HG03095 (cell line): Measurements from ENCODE around the gene C16orf86.

ENCODE experiments used
- ATAC-seq: cut with Tn5 transposase; IDR thresholded peaks from one replicate; pipeline ENCODE4 v1.9.1; 2021; ENCODE audit warnings: moderate library complexity; ENCODE audit not compliant: unreplicated experiment

The C16orf86 gene

DNA sequence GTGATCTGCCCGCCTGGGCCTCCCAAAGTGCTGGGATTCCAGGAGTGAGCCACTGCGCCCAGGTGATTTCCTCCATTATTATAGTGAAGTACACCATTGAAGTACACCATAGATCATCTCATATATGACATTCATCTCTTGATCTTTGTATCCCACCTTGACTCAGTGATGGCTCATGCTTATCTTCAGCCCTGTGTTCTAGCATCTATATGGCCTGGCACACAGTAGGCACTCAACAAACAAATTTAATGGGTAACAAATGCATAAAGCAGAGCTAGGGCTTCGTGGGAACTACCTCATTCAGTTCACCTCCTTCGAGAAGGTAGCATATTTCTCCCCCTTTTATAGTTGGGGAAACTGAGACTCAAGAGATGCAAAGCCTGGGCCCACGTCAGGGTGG, 1.0 kb upstream of the C16orf86 start:
- no peak for ATAC-seq

DNA sequence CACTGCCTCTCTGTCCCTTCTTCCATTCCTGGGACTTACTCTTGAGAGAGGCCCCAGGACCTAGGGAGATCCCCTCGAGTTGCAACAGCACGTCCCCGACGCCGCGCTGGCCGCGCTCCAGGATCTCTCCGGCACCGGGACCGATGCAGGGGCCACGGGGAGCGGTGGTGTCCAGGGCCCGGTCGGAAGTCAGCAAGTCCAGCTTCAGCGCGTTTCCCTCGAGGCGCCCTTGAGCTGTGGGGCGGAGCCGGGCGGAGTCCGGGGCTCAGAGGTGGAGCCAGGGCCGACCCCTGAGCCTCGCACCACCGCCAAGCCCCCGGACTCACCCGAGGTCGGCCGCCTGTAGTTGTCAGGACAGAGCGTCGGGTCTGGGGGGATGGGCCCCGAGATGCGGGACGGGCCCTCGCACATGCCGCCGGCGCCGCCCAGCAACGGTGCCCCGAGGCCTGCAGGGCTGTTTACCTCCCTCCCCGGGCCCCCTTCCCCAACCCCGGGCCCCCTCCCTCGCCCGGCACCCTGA, 522 bp upstream of the C16orf86 start:
- no peak for ATAC-seq

DNA sequence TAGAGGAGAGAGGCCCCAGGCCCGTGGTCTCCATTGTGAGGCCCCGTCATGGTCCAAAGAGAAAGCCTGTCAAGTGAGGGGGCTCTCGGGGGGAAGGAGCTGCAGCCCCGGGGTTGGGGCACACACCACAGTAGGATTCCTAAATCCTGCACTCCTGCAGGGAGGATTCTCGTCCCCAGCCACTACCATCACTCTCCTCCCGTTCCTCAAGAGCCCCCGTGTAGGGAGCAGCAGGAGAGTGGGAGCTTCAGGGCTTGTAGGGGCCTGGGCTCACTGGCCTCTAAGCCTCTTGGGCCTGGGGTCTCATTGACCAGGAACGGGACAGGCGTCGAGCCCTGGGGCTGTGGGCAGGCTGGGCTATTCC, 821 bp downstream of the C16orf86 start:
- no peak for ATAC-seq

DNA sequence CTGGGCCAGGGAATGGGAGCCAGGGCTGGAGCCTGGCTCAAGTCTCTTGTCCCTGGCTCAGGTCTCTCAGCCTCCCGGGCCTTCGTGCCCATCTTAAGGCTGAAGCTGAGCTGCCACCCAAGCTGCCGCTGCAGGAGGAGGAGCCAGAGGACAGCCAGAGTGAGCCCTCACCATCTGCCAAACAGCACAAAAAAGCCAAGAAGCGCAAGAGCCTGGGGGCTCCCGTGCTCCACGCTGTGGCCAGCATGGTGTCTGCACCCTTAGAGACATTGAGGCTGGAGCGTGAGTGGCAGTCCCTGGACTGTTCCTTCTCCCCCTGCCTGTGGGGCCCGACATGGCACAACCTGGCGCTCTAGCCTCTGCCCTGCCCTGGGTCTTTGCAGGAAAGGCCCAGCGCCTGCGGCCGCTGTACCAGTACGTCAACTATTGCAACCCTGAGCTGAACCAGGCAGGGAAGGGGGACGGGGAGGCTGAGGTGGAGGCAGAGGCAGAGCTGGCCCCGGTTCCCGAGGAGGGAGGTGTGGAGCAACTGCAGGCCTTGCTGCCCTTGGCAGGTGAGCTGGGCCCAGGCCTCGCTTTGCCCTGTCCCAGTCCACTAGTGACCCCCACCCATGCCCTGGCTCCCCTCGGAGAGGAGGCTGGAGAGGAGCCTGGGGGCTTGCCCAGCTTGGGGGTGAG, 1.3 kb downstream of the C16orf86 start:
- peak; percentile 64 for ATAC-seq

DNA sequence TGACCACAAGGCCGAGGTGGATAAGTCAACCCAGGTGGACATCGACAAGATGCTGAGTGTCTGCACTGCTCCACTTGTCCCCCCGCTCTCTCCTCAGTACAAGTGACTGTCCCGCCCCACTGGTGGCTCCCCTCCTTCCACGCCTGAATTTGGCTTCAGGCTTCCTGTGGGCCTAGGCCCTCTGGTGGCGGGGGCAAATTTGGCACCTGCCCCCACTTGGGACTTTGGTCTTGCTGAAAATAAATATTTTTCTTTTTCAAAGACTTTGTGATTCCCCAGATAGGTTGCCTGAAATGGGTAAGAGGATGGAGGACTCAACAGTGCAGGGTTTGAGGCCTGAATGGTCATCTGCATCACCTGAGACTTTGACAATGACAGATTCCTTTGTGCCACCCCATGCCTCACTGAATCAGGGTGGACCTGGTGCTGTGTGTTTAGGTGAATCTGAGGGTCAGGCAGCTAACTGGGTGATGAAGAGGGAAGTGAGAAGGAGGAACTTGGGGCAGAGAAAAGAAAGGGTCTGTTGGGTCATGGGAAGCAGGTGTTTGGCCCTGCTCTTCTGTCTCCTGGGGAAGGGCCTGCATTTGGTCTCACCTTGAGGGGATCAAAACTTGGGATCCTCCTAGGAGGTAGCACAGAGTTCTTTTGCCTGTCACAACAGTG, 2.0 kb downstream of the C16orf86 start:
- ATAC-seq: no peak

DNA sequence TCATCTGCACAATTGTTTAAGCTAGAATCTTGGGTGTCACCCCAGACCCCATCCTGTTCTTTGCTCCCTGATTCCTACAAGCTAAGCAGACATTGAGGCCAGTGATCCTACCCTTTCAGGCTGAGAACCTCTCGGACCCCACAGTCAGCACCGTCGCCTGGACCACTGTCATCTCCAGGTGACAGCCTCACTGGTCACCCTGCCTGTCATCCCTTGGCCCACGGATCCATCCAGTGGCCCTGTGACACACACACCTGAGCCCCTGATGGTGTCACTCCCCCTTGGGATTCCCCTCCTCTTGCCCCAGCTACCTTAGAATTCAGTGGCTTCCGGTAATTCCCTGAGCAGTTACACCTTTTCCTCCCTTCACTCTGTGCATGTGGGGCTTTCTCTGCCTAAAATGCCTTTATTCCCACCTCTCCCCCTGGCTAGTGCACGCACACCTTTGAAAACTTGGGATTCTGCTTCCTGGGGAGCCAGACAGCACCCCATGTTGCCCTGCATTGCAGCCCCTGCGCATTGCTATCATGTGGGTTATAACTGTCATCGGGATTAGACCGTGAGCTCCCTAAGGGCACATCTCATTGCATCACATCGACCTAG, 3.0 kb downstream of the C16orf86 start:
- no peak for ATAC-seq

DNA sequence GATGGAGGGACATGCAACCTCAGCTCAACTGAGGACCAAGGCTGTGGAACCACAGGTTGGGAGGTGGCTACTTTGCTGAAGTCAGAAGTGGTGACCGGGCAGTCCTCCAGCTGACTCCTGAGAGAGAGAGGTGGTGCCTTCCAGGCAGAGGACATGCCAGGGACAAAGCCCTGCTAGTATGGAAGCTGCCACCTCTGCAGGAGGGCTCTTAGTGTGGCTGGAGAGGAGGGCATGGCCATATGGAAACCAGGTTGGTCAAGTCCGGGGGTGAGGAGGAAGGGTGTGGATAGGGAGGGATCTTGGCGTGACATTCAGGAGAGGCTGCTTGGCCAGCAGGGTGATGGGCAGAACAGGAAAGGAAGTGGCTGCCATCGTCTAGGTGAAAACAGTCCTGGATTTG, 5.7 kb downstream of the C16orf86 start:
- ATAC-seq: no peak

DNA sequence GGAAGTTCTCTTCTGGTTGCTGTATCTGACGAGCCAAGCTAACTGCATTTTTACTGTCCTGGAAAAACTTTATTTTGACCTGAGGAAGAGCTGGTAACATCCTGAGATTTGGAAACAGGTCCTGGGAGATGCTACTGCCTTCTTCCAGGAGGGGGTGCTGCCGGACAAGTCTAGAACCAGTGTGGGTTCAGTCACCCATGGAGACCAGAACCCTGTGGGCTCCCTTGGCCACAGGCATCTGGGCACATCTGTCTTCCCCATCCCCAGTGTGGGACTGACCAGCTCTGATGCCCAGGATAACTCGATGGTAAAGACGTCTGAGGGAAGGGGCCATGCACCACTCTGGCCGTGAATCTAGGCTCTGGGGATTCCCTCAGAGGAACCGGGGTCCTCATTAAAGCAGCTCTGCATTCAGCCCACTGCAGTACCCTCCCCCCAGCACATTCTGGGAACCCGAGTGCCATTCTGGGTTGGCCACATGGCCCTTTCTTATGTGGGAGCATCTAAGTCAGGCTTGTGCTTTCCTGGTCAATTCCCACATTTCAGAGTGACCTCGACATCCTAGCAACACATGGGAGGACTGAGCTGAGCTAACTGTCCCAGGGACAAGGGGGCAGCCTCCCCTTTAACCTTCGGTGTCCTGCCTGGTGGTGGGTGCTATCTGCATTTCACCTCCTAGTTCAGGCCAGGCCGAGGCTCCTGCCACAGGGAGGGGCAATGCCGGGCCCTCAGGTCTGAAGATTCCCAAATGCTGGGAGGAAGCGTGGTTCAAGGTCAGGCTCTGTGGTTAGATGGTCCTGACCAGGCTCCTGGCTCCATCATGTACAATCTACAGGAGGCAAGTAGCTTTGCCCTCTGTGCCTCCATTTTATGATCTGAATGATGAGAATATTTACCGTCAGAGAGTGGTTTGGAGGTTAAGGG, 6.4 kb downstream of the C16orf86 start:
- no peak for ATAC-seq

DNA sequence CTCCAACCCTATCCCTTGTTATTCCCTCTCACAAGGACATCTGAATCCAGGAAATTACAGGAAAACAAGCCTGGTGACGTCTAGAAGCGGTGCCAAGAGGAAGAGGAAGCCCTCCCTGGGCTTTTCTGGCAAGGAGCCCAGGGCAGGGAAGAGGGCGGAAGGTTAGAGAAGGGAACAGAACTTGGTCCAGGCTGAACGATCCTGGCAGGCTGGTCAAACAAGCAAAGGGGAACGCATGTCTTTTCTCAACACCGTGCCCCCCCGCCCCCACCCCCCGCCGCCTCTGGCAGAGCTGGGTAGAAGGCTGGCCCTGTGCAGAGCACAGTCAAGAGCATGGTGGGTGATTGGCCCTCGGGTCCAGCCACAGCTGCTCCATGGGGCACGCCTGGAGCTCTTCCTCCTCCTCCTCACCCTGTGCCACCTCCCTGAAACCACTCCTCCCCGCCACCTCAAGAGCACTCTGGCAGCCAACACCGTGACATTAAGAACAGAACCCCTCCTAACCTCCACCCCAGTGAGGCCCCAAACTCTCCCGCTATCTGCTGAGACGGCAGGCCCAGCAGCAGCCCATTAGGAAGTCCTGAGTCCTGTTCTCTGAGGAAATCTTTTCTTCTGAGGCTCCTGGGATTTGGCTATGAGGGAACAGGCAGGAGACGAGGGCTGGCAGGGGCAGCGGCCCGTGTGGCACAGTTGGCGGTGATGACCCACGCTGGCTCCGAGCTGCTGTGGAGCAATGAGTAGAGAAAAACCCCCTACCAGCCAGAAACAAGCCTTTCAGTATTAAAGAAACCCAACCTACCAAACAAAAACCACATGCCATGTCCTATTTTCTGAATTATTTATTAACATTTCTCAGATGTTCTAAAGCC, 7.3 kb downstream of the C16orf86 start:
- ATAC-seq: no peak

DNA sequence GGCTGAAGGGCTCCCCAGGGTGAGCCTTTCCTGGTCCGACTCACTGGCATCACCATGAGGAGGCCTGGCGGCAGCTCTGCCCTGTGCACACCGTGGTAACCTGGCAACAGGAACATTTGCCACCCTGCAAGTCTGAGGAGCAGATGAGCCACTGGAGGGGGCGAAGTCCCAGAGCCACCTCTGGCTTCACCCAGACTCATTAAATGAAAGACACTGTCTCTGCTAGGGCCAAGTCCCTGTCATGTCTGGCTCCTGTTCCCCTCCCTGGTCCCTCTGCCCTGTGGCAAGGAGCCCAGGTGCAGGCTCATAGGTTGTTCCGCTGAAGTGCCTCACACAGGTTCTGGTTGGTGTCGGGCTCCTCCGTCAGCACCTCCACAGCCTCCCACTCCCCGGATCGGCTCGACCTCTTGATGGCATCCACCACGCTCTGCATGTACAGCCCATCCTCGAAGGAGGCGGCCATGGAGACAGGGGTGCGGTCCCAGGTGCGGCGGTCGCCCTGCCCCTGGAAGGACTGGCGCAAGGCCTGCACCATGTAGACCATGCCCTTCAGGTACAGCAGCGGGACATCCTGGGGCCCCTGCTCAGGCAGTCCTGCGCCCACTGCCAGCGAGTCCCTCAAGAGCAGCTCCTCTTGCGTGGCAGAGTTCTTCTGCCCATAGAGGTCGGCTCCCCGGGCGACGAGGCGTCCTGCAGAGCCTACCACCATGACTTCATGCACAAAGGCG, 8.4 kb downstream of the C16orf86 start:
- no peak for ATAC-seq

DNA sequence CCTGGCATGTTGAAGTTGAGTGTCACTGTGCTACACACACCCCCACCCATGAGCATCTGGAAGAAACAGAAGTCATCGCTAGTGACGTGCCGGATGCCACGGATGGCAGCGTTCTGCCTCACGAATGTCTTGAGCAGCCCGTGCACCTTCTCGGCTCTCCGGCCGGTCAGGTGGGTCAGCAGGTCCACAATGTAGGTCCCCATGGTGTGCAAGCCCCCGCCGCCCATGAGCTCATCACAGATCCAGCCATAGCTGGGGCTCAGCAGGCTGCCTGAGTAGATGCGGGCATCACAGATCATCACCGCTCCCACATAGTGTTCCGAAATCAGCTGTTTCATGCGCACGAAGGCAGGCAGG, 8.9 kb downstream of the C16orf86 start:
- no peak for ATAC-seq

DNA sequence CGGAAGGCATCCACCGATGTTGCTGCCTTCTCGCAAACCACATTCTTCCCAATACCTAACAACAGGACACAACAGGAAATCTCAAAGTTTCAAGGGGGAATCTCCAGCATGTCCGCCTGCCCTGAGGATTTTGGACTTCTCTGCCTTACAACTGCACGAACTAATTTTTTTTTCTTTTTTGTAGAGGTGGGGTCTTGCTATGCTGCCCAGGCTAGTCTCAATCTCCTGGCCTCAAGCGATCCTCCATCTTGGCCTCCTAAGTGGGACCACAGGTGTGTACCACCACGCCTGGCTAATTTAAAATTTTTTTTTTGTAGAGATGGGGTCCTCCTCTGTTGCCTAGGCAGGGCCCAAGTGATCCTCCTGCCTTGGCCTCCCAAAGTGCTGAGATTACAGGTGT, 9.4 kb downstream of the C16orf86 start:
- no peak for ATAC-seq

DNA sequence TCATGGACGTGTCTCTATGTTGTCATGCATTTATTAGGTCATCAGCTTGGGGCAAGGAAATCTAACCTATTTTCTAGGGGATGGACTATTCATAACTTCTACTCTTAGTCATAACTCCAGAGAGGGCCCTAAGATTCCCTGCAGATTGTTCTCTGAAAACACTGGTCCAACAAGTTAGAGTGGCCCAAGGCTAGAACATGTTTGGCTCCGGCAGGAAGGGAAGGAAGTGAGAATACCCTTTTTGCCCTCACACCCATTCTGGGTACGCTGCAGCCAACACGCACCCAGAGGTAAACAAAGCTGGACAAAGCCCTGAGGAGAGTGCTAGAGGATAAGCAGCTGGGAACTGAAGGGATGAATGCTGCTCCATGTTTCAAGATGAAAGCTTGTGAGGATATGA, 9.9 kb downstream of the C16orf86 start:
- ATAC-seq: no peak

DNA sequence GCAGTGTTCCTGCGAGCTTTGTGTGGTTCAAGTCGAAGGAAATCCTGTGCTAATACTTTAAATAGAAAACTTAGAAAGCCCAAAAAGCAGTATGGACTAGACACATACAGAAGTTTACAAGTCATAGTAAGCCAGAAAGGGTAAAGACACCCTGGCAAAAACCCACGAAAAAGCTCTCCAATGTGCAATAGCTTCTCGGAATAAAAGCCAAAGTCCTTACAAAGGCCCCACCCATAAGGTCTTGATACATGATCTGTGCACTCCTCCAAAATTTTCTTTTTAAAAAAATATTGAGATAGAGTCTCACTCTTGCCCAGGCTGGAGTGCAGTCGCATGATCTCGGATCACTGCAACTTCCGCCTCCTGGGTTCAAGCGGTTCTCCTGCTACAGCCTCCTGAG, 10.3 kb downstream of the C16orf86 start:
- ATAC-seq: no peak

DNA sequence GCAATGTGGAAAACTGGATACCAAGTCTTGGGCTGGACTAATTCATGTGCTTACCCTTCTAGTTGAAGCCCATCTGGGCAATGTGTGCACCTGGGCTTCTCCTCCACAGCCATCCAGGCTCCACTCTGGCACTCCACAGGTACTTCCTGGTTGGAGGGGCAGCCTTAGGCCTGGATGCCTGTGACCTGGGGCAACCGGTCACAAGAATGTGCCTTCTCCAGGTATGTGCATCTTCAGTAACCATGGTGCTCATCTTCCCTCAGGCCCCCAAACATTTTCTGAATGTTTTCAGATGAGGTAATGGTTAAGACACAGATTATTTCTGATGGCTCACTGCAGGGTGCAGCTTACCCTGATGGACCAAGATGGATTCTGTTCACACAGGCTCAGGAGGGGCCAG, 11.1 kb downstream of the C16orf86 start:
- no peak for ATAC-seq

DNA sequence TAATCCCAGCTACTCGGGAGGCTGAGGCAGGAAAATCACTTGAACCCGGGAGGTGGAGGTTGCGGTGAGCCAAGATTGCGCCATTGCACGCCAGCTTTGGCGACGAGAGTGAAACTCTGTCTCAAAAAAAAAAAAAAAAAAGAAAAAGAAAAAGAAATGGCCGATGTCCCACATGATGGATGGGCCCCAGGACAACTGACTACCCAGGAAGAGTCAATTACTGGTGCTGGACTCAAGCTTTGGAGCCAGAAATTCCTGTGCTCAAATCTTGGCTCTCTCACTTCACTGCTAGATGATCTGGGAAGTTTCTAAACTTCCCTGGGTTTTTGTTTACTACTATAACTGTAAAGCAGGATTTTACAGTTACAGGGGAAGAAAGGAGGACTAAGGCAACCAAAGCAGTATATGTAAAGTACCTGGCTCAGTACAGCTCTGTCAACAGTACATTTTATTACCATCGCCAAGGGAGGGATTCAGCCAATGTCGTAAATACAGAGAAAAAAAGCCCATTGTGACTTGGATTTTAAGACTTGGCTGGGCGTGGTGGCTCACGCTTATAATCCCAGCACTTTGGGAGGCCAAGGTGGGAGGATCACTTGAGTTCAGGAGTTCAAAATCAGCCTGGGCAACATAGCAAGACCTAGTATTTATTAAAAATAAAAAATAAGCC, 11.9 kb downstream of the C16orf86 start:
- no peak for ATAC-seq

DNA sequence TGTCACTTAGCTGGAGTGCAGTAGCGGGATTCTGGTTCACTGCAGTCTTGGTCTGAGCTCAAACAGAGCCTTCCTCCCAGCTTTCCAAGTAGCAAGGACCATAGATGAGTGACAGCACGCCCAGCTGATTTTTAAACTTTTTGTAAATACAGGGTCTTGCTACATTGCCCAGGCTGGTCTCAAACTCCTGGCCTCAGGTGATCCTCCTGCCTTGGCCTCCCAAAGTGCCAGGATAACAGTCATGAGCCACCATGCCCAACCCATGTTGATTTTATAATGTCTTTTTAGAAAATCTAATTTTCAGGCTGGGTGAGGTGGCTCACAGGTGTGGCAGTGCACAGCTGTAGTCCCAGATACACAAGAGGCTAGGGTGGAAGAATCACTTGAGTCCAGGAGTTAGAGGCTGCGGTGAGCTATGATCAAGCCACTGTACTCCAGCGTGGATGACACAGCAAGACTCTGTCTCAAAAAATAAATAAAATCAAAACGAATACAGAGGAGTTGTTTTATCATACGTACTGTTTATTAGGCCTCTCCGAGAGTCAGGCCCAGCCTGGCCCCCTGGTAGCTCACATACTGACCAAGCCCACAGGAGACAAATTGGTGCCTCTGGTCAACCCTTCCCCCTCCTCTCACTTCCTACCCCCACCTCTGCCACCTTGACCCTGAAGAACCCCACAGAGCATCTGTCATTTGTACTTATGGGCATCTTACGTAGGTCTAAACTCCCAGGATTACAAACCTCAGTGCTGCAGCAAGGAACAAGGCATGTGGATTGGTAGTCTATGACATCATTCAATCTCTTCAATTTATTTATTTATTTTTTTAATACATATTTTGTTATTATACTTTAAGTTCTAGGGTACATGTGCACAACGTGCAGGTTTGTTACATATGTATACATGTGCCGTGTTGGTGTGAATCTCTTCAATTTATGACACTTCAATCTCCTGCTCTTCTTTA, 13.6 kb downstream of the C16orf86 start:
- ATAC-seq: no peak

DNA sequence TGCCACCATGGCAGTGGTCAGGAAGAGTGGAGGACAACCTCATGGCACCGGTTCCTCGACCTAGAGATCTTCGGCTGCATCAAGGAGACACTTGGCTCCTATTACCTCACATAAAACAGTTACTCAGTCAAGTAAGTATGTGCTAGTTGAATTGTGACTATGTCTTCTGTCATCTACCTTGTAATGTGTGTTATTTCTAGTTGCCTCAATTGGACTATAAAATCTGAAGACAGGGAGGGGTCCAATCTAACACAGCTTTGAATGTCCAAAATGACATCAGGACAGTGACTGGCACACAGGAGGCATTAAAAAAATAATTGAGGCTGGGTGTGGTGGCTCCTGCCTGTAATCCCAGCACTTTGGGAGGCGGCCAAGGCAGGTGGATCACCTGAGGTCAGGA, 17.2 kb downstream of the C16orf86 start:
- ATAC-seq: no peak
